ENCODE data around the gene VMO1.

- TF ChIP-seq EP300 (IDR thresholded peaks at IDR 0.05) (no peak), CTCF (IDR thresholded peaks at IDR 0.05) (no peak)
Measured at GRCh38 chr17:4764595-4764994, 21.6 kb downstream of the VMO1 start.

All from ovary (tissue), 3 donors.